Lower leg skin (tissue), 3 donors: ENCODE results near the gene KIT.

Experiments used
- POLR2A ChIP-seq, 2 donors: fragments of 450-650 bp; IDR thresholded peaks; one replicate each; pipeline ENCODE4 v1.6.1; 2016 to 2017; ENCODE audit warnings: antibody characterized with exemption in 2 of 2, mild to moderate bottlenecking in 1 of 2, moderate library complexity in 1 of 2
- TF ChIP-seq, protein P1 (sequence below), 3 donors: fragments of 450-650 bp; IDR thresholded peaks; one replicate each; pipeline ENCODE4 v1.5.1; 2016; ENCODE audit warnings: antibody characterized with exemption in 3 of 3, mild to moderate bottlenecking in 3 of 3, moderate library complexity in 2 of 3

- TF ChIP-seq, protein P1, sequence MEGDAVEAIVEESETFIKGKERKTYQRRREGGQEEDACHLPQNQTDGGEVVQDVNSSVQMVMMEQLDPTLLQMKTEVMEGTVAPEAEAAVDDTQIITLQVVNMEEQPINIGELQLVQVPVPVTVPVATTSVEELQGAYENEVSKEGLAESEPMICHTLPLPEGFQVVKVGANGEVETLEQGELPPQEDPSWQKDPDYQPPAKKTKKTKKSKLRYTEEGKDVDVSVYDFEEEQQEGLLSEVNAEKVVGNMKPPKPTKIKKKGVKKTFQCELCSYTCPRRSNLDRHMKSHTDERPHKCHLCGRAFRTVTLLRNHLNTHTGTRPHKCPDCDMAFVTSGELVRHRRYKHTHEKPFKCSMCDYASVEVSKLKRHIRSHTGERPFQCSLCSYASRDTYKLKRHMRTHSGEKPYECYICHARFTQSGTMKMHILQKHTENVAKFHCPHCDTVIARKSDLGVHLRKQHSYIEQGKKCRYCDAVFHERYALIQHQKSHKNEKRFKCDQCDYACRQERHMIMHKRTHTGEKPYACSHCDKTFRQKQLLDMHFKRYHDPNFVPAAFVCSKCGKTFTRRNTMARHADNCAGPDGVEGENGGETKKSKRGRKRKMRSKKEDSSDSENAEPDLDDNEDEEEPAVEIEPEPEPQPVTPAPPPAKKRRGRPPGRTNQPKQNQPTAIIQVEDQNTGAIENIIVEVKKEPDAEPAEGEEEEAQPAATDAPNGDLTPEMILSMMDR (IDR thresholded peaks at IDR 0.05) = no peak
- TF ChIP-seq POLR2A (IDR thresholded peaks at IDR 0.05) = no peak
Observed at GRCh38 chr4:54744487-54744886, 86.7 kb downstream of the KIT start.
